HG02943 (cell line): ENCODE measurements around the gene TFR2.

ENCODE experiments used
- ATAC-seq: cut with Tn5 transposase; IDR thresholded peaks from one replicate; pipeline ENCODE4 v1.9.1; 2021; ENCODE audit warnings: mild to moderate bottlenecking, low read depth, moderate library complexity; ENCODE audit not compliant: unreplicated experiment

The TFR2 gene

DNA sequence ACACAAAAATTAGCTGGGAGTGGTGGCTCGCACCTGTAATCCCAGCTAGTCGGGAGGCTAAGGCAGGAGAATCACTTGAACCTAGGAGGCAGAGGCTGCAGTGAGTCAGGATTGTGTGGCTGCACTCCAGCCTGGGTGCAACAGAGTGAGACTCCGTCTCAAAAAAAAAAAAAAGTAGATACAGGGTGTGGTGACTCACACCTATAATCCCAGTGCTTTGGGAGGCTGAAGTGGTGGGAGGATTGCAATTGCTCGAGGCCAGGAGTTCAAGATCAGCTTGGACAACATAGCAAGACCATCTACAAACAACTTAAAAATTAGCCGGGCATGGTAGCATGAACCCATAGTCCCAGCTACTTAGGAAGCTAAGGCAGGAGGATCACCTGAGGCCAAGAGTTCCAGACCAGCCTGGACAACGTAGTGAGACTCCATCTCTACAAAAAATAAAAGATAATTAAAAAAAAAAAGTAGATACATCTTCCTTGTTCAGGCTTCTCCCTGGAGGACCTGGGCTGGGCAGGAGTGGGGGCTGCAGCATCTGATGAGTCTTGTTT lies 27.0 kb downstream of the TFR2 start:
- ATAC-seq, result no peak

DNA sequence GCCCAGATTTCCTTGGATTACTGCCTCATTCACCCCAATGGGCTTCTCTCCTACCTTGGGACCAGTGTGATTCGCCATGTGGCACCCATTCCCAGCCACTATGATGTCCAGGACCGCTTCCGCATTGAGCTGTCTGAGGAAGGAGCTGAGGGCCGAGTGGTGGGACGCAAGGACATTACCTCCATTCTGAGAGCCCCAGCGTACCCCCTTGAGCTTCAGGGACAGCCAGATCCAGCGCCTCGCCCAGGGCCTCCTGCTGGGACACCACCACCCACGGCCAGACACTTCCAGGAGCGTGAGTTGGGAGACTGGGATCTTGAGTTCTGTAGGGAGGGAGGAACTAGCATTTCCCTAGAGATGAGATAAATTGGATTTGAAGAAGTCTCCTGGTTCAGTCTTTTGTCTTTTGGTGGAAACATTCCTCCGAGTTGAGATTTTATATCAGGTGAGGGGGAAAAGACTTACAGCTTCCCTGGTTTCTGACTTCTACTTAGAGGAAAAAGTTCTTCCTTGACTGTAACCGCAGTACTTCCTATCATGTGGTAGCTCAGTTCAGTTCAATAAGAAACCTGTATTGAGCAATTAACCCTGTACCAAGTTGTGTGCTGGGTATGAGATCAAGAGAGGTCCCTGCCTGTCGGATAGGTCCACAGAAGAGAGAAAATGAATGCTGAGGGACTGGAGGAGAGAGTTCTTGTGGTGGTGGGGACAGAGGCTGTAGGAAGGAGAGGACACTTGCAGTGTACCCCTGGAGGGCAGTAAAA lies 27.8 kb downstream of the TFR2 start:
- no peak for ATAC-seq

DNA sequence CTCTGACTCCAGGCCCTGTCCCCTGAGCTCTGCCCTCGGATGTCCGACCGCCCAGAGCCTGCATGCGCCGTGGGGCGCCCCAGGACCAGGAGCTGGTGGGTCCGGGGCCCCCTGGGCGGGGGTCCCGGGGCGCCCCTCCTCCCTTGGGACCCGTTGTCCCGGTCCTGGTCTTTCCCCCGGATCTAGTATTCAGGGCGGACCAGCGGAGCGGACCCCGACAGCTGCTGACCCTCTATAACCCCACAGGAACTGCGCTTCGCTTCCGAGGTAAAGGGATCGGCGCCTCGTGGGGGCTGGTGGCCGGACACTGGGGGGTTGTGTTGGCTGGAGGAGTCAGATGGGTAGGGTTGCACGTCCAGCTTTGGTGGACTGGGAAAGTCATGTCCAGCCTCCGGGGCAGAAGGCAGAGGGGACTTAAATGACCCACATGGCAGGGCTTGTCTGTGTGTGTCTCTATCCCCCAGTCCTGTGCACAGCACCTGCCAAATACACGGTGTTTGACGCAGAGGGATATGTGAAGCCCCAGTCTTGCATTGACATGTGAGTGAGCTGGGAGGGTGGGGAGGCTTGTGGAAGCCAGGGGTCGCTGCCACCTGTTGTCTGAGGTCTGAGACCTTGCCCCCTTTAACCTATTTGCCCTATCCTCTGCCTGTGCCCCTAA lies 28.5 kb downstream of the TFR2 start:
- ATAC-seq, result peak; percentile 3

DNA sequence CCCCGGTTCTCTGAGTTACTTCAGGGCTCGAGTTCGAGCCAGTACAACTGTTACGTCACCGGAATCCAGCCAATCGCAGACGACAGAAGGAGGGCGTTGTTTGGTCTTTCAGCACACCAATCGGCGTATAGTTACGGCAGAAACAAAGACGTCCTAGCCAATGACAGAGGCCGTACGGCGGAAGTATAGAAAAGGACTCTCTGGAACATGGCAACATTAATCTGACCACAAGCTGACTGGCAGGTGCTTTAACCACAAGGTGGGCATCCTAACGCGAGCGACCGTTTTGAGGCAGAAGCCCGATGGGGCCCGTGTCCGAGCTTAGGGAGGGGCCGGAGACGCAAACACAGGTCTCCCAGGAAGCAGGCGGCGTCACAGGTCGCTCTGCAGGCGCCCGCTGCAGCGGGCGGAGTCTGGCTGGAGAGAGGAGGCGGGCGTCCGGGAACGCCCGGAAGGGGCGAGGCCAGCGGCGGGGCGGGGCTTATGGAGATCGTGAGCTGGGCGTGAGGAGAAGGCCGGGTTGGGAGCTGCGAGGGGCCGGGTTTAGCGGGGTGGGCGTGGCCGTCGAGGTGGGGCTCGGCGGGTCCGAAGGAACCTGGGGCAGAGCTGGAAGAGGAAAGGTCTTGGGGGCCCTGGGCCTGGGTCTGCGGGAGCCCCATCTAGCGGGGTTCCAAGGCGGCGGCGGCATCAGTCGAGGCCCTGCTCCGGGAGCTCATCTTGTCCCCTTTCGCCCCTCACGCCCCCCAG lies 29.2 kb downstream of the TFR2 start, which contains the start of gene MOSPD3:
Gene MOSPD3 (plus strand): TSS at position 558 of the 747 bp plus-strand sequence. CDS start 252 bp downstream, outside the sequence.
- ATAC-seq, result peak; percentile 91

DNA sequence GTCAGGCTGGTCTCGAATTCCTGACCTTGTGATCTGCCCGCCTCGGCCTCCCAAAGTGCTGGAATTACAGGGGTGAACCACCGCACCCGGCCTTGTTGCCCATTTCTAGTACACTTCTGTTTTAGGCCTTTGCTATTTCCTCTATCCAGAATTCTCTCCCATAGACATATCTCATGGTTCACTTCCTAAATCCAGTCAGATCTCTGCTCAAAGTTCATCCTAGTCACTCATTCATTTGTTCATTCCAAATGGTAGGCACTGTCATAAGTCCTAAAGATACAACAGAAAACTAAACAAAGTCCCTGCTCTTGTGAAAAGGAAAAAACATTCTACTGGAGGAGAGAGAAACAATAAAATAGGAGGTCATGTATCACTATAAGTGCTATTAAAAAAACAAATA lies 31.4 kb downstream of the TFR2 start:
- ATAC-seq, result no peak

DNA sequence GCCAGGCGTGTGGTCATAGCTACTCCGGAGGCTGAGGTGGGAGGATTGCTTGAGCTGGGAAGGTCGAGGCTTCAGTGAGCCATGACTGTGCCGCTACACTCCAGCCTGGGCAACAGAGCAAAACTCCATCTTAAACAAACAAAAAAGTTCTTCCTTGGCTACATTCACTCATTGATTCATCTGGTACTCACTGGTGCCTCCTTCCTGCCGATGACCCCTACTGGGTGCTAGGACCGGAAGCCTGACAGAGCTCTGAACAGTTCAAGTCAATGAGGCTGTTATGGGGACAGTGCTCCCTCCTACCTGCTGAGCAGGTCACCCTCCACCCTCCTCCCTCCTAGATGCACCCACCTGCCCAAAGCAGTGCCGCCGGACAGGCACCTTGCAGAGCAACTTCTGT lies 34.2 kb downstream of the TFR2 start:
- ATAC-seq, result no peak

DNA sequence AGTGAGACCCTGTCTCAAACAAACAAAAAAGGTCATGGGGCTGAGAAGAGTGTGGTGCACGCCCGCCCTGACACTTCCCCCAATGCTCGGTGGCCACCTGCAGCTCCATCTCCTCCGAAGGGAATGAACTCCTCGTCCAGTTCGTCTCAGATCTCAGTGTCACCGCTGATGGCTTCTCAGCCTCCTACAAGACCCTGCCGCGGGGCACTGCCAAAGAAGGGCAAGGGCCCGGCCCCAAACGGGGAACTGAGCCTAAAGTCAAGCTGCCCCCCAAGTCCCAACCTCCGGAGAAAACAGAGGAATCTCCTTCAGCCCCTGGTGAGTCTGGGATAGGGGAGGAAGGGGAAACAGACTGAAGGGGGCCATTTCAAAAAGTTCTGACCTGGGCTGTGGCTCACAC lies 35.0 kb downstream of the TFR2 start:
- no peak for ATAC-seq

DNA sequence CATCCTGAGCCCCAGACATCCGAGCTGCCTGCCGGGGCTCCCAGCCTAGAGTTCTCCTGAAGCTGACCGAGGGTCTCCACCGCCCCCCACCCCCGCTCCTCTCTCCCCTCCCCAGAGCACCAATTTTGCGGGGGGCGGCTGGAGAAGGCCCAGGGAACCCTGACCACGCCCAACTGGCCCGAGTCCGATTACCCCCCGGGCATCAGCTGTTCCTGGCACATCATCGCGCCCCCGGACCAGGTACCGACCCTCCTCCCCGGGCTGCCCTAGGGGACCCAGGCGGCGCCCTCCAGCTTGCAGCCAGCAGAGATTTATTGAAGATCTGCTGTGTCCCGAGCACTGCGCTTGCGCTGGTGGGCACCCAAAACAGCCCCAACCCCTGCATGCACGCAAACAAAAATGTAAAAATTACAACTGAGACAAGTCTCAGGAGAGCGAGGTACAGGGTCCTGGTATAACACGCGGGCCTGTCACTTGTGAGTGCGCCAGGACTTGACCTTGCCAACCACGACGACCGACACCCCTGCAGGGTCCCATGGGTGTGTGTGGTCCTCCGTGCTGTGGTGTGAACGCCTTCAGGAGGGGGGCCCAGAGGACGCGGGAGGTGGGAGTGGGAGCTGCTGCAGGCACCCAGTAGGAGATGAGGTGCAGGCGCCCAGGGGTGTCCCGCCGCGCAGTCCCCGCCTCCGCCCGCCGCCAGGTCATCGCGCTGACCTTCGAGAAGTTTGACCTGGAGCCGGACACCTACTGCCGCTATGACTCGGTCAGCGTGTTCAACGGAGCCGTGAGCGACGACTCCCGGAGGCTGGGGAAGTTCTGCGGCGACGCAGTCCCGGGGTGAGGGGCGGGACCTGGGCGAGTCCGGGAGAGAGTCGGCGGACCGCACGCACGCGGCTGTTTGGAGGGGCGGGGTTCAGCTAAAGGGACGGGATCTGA lies 36.1 kb downstream of the TFR2 start:
- ATAC-seq, result no peak

DNA sequence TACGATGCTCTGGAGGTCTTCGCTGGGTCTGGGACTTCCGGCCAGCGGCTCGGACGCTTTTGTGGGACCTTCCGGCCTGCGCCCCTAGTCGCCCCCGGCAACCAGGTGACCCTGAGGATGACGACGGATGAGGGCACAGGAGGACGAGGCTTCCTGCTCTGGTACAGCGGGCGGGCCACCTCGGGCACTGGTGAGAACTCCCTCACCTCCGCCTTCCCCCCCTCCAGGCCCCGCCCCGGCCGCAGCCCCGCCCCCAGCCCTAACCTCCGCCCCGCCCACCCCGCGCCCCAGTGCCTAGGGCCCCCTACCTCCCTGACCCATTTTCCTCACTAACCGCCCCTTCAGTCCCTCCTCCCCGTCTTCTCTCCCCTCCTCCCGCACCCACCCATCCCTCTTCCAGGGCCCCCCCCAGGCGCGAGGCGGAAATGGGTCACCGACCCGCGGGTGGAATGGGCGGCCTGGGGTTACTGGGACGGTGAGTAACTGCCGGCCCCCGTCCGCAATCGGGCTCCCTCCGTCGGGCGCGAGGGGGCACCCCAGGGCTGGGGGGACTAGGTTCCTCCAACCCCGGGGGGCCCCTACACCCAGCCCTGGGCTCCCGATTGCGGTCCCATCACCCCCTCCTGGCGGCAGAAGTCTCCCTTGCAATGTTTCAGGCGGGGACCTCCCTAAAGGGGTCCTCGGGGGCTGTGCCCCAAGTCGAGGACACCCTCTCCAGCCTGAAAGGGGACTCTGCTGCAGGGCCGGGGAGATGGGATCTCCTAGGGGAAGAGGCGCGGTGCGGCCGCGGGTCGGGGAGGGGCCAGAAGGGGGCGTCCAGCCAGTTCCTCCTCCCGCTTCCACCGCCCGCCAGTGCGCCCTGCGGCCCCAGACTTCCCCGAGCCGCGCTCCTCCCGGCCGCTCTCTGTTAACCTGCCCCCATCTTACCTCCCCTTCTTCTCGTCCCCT lies 37.0 kb downstream of the TFR2 start:
- ATAC-seq, result no peak

DNA sequence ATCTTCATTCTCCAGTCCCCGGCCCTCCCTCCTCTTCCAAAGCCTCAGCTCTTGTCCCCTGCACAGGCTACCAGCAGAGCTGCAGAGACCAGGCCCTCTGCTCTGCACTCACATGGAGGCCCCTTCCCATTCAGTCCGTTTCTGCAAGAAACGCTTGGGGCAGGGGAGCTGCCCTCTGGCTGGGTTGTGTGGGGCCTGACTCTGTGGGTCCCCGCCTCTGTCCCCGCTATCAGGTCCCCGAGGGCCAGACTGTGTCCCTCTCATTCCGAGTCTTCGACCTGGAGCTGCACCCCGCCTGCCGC lies 37.7 kb downstream of the TFR2 start:
- ATAC-seq, result no peak

DNA sequence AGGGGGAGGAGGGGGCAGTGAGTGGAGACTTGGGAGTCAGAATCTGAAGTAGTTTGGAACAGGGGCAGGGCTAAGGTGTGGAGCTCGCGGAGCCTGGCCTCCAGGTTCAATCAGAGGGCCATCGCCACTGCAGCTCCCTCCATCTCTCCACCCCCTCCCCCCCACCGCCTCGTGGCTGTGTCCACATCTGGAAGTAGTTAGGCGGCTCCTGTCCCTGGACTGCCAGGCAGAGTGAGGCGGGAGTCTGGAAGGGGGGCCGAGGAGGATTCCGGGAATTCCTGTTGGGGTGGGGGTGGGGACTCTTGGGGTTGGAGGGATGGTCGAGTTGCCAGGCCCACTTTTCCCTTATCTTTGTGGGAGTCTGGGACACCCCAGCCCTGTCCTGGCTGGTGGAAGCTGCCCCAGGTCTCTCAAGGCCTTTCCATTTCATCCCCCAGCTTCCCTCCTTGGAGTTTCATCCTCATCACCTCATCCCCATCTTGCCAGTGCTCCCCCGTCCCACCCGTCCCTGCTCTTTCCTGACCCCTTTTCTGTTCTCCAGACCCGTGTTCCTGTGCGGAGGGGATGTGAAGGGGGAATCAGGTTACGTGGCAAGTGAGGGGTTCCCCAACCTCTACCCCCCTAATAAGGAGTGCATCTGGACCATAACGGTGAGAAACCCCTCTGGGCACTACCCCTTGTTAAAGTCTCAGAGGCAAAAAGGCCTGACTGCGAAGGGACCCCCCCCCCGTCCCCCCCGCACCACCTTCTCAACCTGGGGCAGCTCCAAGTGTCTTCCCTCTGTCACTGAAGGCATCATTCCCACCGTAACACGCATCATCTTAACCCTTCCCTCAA lies 38.2 kb downstream of the TFR2 start:
- ATAC-seq, result no peak

DNA sequence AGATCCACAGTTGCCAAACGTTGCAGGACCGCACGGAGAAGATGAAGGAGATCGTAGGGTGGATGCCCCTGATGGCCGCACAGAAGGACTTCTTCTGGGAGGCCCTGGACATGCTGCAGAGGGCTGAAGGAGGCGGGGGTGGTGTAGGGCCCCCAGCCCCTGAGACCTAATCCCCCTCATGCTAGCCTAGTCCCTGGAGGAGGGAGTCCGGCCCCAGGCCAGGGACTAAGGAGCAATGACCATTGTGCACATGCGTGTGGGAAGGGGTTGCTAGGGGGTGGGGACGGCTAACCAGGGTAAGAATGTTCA lies 40.7 kb downstream of the TFR2 start:
- ATAC-seq, result no peak

DNA sequence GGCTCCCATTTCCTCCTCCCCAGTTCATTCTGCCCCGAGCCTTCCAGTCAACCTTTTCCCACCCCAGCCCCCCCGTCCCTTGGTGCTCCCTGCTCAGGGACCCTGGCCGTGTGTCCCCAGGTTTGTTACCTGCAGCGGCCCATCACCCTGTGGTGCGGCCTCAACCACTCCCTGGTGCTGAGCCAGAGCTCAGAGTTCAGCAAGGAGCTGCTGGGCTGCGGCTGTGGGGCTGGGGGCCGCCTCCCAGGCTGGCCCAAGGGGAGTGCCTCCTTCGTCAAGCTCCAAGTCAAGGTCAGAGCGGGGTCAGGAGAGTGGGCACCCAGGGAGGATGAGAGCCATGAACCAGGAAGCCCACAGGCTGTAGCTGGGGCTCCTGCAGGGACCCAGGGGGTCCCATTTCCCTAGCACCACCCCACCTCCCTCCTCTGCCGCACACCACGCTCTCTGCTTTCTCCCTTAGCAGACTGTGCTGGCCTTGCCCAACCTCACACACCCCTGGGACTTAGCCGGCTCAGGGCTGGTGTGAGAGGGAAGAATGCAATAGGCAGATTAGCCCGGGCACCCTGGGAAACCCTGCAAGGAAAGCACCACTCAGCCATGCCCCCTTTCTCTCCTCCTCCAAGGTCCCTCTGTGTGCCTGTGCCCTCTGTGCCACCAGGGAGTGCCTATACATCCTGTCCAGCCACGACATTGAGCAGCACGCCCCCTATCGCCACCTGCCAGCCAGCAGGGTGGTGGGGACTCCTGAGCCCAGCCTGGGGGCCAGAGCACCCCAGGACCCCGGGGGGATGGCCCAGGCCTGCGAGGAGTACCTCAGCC lies 41.2 kb downstream of the TFR2 start:
- ATAC-seq, result no peak

DNA sequence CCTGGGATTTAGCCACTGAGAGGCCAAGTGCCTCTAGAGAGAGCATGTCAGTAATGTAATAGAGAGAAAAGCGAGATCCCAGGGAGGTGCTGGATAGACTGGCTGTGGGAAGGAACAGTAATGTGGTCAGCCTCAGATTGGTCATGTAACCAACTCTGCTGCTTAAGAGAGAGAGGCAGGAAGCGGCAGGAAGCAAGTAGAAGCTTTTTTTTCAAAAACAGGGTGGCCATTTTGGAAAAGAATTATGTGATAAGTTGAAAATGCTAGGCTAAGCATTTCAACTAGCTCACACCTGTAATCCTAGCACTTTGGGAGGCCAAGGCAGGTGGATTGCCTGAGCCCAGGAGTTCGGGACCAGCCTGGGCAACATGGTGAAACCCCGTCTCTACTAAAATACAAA lies 42.9 kb downstream of the TFR2 start:
- no peak for ATAC-seq

DNA sequence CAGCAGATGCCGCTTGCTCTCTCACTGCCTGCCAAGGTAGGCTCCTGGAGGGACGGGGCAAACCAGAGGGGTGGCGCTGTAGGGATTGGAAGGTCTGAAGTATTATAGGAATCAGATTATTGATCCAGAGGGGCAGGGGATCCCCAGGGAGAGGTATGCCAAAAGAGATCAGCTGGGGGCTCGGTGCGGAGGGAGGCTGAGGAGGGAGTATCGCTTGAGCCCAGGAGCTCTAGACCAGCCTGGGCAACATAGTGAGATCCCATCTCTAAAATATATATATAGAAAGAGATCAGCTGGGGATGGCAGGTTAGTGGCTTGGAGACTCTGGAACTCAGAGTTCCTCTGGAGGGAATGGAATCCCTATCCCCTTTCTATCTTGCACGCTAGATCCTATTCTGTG lies 46.2 kb downstream of the TFR2 start:
- ATAC-seq, result no peak

DNA sequence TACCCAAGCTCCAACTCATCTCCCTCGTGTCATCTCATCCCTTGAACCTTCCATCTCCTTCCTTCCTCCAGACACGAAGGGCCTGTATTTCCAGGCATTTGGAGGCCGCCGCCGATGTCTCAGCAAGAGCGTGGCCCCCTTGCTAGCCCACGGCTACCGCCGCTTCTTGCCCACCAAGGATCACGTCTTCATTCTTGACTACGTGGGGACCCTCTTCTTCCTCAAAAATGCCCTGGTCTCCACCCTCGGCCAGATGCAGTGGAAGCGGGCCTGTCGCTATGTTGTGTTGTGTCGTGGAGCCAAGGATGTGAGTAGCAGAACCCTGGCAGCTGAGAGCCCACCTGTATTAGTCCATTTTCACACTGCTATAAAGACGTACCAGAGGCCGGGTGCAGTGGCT lies 49.8 kb downstream of the TFR2 start:
- ATAC-seq, result no peak

DNA sequence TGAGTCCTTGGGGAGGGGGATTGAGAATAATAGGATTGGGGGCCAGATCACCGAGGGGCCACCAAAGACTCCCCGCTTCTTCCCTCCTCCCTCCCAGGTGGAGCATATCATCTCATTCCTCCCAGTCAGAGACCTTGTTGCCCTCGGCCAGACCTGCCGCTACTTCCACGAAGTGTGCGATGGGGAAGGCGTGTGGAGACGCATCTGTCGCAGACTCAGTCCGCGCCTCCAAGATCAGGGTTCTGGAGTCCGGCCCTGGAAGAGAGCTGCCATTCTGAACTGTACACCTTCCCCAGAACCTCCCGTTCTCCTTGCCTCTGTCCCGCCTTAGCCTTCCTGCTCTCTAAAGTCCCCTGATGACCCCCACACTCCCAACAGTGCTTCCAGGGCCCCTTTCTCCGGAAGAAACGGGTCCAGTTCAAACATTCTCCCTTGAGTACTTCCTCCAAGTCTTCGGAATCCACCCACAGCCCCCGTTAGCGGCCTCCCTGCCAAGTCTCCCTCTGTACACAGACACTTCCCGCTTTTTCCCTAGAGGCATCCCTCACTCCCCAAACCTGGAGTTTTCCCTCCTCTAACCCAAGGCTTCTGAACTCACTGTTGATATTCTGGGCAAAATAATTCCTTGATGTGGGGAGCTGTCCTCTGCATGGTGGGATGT lies 51.1 kb downstream of the TFR2 start:
- no peak for ATAC-seq
